Epithelial cell of prostate (primary cell): ENCODE measurements around the gene CLIC4.
"Not testable (repeated sequence)": the region's sequence is repeated elsewhere in the genome, so short reads cannot be mapped to it uniquely, and the experiment has no call there.

Source experiments
- DNase-seq: peaks from one replicate; pipeline ENCODE4 v3.0.0-alpha.2; 2011; ENCODE audit warnings: low read depth, low spot score
- H3K27ac ChIP-seq: fragments of 450-650 bp; 2 replicates; pipeline ENCODE4 v1.5.1; 2017; ENCODE audit warnings: mild to moderate bottlenecking

CLIC4 gene

GRCh38 chr1:24744911-24745710 is at the start of gene CLIC4:
Gene CLIC4 (plus strand): TSS chr1:24745447. CDS start chr1:24745554, 107 bp downstream.
- DNase-seq: peak; percentile 94
- peak within 1 kb of the TSS; percentile 82 for H3K27ac ChIP-seq

GRCh38 chr1:24696041-24696755 is 49.0 kb upstream of the CLIC4 start:
- DNase-seq: no peak
- H3K27ac ChIP-seq: no peak overlapping the region

GRCh38 chr1:24696756-24697330 is 48.4 kb upstream of the CLIC4 start:
- DNase-seq: no peak
- no peak overlapping the region for H3K27ac ChIP-seq

GRCh38 chr1:24697453-24698001 is 47.7 kb upstream of the CLIC4 start:
- not testable (repeated sequence) for DNase-seq, H3K27ac ChIP-seq

GRCh38 chr1:24698326-24698725 is 46.9 kb upstream of the CLIC4 start:
- DNase-seq, H3K27ac ChIP-seq: not testable (repeated sequence)

- no peak overlapping the region for H3K27ac ChIP-seq
- DNase-seq: no peak
These were observed 45.6 kb upstream of the CLIC4 start for GRCh38 chr1:24699628-24700027.

- no peak for DNase-seq
- H3K27ac ChIP-seq: no peak overlapping the region
These were observed 42.5 kb upstream of the CLIC4 start for GRCh38 chr1:24702511-24703293.

GRCh38 chr1:24704411-24705259 is 40.6 kb upstream of the CLIC4 start:
- peak; percentile 89 for DNase-seq
- H3K27ac ChIP-seq: peak overlapping the region; percentile 82

- H3K27ac ChIP-seq: peak overlapping the region; percentile 82
These were observed 39.8 kb upstream of the CLIC4 start for GRCh38 chr1:24705260-24706073.

GRCh38 chr1:24706074-24706389 is 39.2 kb upstream of the CLIC4 start:
- DNase-seq: not testable (repeated sequence)
- H3K27ac ChIP-seq: peak overlapping the region; percentile 82

More at GRCh38 chr1:24705260-24706073, 39.8 kb upstream of the CLIC4 start:
- DNase-seq: peak; percentile 84

- no peak for DNase-seq
These were observed 37.6 kb upstream of the CLIC4 start for GRCh38 chr1:24707687-24708086.

GRCh38 chr1:24708938-24709337 is 36.3 kb upstream of the CLIC4 start:
- no peak overlapping the region for H3K27ac ChIP-seq
- DNase-seq: no peak

More at GRCh38 chr1:24707687-24708086, 37.6 kb upstream of the CLIC4 start:
- no peak overlapping the region for H3K27ac ChIP-seq

- no peak overlapping the region for H3K27ac ChIP-seq
- no peak for DNase-seq
These were observed 35.3 kb upstream of the CLIC4 start for GRCh38 chr1:24709791-24710441.

GRCh38 chr1:24711329-24711728 is 33.9 kb upstream of the CLIC4 start:
- DNase-seq: no peak

GRCh38 chr1:24713176-24713575 is 32.1 kb upstream of the CLIC4 start:
- H3K27ac ChIP-seq: no peak overlapping the region
- DNase-seq: no peak

More at GRCh38 chr1:24711329-24711728, 33.9 kb upstream of the CLIC4 start:
- H3K27ac ChIP-seq: no peak overlapping the region

GRCh38 chr1:24713736-24714135 is 31.5 kb upstream of the CLIC4 start:
- H3K27ac ChIP-seq: no peak overlapping the region
- no peak for DNase-seq

GRCh38 chr1:24714859-24715520 is 30.3 kb upstream of the CLIC4 start:
- no peak for DNase-seq
- H3K27ac ChIP-seq: no peak overlapping the region
